ENCODE results near the gene LPCAT1.
"Not testable (repeated sequence)": the region's sequence is repeated elsewhere in the genome, so short reads cannot be mapped to it uniquely, and the experiment has no call there.

LPCAT1 gene

DNA sequence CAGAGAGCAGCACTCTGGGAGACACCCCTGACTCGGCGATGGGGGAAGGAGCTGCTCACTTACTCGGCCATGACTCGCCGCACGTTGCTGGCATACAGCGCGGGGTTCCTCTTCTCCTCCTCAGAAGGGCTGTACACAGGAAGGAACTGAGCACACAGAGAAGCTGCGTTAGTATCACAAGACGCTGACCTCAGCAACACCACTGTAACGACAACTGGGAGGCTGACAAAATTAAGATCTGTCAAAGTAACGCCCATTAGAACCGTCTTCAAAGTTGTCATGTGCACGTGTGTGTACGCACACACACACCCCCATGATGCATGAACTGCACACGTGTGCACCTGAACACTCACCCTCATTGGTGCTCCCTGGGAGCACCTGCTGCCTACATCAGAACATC is 46.4 kb downstream of the LPCAT1 start:
- DNase-seq: peak; percentile 83

DNA sequence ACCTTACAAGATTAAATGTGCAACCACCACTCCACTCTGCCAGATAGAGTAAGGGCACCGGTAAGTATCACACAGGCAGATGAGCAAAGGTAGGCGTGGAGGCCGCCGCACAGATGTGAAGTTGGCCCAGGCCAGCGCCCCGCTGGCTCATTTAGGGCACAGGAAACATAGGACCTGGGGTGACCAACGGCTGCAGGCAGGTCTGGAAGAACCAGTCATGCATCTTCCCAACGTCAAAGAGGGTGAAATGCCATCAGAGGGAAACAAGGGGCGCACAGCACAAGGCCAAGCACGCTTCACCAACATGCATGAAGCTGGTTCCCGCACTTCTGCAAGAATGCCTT is 46.8 kb downstream of the LPCAT1 start:
- no peak for DNase-seq

DNA sequence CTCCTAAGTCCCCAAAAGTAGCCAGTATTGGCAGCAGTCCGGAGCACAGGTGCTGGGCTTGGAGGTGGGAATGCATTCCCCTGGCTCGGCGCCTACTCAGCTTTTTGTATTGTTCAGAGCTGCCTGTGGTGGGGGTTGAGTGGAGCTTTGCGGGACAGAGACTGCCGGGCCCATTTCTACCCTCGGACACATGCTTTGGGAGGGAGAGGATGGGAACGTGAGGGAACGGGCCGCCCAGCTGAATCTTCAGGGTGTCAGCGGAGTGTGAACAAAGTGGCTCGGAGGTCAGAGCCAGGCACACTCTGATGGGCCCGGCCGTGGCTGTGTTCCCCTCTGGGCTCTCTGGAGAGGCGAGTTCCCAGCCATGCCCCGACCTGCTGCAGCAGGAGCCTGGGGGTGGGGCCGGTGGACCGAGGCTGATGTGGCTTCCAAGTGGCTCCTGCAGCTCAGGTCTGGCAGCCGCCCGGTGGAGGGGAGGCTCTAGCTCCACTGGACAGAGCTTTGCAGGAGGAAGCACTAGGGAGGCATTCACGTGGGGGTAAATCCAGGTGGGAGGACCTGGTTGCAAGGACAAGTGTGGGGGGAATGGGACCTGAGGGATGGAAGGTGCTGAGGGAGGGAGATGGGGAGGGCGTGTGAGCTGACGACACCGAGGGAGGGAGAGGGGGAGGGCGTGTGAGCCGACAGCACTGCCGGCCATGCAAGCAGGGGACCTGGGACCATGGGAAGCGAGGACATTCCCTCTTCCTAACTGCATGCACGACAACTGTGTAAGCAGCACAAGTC is 47.4 kb downstream of the LPCAT1 start:
- DNase-seq: no peak

DNA sequence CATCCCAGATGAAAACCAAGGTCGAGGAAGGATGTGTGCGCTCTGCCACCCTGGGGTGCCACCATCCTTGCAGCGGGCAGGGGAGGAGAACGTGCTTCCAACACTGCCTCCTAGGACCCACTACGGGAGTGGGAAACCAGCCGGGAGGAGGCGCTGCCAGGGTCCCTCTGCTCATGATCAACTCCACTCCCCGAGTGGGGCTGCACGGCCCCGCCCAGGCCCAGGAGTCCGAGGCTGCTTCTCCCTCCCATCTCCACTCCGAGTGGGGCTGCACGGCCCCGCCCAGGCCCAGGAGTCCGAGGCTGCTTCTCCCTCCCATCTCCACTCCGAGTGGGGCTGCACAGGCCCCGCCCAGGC is 48.2 kb downstream of the LPCAT1 start:
- DNase-seq: not testable (repeated sequence)

DNA sequence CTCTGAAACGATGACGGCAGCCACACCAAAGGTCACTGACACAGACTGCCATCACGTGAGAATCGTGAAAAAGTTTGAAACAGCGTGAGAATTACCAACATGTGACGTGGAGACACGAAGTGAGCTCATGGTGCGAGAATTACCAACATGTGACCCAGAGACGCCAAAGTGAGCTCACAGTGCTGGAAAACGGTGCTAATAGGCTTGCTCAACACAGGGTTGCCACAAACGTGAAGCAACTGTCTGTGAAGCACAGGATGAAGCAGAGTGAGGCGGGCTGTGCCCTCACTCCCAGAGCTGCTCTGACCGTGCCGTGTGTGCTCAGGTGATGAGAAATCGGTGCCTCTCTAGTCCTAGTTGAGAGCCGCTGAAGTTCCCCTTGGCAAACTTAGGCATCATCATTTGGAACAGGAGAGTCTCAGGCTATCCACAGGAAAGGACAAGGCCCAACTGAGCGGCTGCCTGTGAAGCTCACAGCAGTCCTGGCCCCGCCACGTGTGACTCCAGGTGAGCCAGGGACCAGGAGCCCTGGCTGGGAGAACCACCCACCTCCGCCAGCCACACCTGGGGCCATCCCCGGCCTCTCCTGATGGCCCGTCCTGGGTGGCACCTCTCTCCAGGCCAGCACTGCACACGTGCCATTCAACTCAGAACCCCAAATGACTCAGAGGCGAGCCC is 48.8 kb downstream of the LPCAT1 start:
- no peak for DNase-seq

DNA sequence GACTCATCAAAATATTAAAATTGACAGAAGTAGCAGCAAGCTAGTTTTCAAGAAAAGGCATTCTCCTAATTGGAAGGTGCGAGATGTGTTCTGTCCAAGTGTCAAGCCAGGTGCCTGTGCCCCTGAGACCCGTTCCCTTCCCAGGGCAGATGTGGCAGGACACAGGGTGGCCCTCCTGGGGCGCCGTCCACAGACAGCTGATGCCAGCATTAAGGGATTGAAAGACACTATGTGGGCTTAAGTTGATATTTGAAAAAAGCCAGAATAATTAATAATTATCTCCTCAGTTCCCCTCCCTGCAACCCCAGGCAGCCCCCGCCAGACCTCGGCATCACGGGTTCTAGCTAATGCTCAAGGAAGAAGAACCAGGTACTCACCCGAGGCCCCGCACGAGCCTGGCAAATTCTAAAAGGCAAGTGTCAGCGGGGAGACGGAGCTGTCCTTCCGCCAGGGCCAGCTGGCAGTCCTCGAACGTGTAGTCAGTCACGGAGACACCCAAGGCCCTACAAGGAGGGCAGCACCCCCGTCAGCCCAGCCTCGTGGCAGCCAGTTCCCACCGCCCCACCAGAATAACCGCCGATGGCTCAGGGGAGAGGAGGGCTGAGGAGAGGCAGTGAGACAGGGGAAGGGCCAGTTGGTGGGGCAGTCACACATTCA is 49.4 kb downstream of the LPCAT1 start:
- DNase-seq: no peak

DNA sequence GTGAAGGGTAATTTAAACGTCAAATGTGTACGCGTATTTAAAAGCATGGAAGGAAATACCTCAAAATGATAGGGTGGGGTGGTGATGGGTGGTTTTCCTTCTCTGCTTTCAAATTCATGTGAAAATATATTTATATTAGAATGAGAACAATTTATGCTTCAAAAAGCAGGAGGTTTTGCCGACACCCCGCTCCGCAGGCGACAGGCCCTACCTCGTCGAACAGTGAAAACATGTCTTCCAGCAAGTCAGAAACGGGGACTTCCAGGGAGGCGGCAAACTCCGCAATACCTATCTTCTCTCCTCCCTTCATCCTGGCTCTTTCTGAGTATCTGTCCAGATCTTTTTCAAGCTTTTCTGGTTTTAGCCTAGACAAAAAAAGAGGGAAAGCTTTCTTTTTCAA is 50.0 kb downstream of the LPCAT1 start:
- DNase-seq: no peak

DNA sequence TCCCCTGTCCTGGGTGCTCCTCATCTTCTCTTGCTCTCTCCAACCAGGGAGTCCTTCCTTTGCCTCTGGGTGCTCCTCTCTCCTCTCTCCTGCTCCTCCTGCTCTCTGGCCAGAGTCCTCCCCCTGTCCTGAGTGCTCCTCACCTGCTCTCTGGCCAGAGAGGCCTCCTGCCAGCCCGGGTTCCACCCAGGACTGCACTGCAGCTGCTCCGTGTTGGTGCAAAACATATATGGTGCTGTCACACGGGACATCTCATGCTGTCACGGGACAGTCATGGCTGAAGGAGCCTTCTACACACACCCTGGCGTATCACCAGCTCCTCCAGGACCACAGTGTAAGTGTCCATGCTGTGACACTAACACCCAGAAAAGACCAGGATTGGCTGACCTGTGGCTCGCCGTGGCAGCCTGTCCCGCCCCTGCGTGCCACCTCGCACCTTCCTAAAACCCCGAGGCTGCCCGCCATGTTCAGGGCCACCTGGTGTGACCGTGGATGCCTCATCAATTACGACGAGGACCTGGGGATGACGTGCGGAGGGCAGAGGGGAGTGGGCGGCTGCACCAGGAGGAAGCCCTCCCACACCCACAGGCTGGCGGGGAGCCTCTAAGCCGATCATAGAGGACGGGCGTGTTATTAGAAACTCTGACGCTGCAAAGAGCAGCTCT is 50.7 kb downstream of the LPCAT1 start:
- no peak for DNase-seq

DNA sequence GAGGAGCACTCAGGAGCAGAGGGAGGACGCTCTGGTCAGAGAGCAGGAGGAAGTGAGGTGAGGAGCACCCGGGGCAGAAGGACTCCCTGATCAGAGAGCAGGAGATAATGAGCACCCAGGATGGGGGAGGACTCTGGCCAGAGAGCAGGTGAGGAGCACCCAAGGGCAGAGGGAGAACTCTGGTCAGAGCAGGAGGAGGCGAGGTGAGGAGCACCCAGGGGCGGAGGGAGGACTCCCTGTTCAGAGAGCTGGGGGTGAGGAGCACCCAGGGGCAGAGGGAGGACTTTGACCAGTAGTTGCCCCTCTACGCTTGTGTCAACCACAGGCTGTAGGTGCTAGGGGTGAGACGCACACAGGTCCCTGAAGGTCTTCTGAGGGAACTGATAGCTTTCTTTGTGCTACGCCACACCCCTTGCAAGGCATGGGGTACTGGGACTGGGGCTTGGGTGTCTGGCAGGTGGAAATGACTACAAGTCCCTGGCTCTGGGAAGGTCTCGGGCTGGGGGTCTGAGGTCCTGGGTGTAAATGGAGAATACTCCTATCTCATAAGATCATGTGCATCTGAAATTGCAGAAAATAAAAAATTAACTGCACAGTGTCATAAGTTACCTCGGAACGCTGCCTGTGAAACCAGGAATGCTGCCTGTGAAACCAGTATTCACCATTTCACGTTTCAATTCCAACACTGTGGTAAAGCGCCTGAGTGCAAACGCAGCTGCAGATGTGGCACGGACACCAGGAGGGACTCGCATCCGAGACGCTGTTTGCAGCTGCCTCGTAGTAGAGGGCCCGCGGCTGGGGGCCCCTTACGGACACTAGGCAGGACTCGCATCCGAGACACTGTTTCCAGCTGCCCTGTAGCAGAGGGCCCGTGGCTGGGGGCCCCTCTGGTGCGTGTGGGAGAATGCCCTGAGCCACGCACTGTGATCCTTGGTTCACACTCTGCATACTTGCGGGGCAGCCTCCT is 51.5 kb downstream of the LPCAT1 start:
- no peak for DNase-seq

DNA sequence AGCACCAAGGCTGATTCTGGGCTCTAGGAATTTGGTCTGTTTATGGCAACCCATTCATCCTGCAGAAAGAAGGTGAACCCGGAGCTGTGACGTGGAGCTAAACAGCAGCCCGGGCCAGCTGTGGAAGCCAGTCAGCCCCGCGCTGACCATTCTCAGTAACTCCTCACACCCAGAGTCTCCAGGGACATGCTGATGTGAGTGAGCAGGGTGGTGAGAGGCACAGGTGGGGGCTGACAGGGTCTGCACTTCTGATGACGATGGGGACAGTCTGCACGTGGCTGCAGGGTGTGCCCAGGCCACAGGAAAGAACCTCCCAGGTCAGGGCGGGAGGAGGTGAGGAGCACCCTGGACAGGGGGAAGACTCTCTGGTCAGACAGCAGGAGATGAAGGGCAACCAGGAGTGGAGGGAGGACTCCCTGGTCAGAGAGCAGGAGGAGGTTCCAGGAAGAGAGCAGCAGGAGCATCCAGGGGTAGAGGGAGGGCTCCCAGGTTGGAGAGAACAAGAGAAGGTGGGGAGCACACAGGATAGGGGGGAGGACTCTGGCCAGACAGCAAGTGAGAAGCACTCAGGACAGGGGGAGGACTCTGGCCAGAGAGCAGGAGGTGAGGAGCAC is 52.4 kb downstream of the LPCAT1 start:
- no peak for DNase-seq

DNA sequence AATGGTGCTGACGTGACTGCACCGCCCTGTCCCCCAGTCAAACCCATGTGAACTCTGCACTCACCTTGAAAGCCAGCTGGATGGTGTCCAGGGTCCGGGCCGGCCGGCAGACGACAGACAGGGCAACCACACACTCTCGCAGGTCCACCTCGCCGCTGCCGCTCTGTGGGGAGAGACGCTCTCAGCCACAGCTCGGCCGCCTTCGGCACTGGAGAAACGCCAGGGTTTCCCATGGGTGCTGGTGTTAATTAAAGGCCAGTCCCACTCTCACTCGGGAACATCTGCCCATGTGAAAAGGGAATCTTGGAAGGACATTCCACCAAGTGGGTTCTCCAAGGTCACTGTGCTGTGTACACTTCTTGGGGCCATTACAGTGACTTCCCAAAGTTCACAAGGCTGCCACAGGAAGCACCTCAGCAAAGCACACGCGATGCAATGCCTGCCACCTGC is 53.0 kb downstream of the LPCAT1 start:
- DNase-seq: no peak

DNA sequence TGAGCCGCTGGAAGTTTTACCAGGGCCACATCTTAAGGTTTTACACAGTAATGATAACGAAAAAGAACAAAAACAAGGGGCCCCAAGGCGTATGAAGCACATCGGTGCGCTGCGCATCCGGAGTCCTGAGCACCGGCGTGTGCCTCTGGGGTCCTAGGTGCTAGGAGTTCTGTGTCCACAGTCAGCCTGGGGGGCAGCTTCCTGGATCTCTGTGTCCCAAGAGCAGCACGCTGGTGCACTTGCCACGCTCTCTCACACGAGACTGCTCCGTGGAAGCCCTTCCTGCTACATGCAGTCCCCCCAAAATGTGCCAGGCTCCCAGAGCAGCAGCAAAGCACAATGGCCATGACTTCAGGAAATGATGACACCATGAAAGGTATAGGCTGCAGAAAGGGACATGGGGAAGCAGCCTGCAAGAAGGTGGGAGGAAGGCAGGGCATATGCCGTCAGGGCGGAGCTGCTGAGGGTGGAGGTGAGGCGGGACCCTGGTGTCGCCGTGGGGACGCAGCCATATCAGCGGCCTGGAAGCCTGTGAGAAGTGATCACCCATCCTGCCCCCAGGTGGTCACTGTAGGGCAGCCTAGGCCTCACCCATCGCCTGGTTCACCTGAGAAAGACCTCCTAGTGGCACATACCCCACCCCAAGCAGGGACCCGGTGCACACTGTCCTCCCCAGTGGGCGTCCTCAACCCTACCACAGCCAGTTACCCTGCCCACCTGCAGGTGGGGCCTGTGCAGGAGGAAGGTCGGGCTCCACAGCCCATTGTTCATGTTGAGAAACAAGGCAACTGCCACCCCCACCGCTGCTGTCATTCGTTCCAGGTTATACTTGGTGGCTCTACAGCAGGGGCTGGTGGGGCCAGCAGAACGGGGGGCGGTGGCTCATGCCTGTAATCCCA is 54.9 kb downstream of the LPCAT1 start:
- no peak for DNase-seq

DNA sequence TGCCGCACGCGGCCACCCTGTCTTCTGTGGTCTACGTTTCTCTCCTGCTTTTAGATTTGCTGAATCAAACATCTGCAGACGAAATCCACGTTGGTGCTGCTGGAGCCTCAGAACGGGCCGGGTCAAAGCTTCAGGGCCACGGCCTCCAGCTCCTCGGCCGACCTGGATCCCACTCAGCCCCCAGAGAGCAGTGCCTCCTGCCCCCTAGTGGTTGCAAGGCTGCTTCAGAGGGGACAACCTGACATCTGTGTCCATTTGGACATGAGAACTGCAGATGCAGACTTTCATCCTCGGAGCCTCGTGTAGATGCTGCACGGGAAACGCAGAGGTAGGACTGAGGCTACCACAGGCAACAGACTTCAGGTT is 55.5 kb downstream of the LPCAT1 start:
- DNase-seq: no peak

DNA sequence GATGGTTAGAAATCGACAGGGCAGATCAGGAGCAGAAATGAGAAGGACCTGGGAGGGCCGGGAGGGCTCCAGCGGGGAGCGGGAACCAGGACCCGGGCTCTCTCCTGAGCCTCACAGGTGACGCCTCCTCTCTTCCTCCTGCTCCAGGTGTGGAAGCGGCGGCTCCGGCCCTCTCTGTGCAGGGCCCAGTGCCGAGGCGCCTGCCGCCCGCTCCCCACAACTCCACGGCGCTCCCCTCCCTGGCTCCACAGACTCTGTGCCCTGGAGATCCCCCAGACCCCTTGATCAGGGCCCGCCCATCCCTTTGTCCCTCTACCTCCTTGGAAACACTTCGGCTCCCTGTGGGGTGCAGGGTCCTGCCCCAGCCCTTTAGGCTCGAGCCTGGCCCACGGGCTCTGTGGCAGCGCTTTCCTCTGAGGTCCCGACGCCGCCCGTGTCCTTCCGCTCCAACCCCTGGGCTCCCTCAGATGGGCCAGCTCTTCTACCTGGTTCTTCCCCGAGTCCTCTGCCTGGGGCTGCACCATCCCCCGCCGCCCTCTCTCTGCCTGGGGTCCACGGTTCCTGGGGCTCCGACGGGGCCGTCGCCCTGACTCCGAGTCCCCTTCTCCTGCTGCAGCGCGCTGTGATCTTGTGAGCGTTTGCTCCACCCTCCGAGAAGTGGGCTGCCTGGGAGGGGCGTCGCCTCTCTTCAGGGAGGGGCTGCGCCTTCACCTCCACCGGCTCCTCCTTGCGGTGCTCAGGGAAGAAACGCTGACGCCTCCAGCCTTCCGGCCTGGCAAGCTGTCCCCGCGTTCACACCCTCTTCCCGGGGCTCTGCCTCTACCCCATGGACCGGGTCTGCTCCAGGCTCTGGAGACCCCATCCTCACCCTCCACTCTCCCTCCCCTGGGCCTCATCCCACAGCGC is 56.2 kb downstream of the LPCAT1 start:
- DNase-seq: no peak

DNA sequence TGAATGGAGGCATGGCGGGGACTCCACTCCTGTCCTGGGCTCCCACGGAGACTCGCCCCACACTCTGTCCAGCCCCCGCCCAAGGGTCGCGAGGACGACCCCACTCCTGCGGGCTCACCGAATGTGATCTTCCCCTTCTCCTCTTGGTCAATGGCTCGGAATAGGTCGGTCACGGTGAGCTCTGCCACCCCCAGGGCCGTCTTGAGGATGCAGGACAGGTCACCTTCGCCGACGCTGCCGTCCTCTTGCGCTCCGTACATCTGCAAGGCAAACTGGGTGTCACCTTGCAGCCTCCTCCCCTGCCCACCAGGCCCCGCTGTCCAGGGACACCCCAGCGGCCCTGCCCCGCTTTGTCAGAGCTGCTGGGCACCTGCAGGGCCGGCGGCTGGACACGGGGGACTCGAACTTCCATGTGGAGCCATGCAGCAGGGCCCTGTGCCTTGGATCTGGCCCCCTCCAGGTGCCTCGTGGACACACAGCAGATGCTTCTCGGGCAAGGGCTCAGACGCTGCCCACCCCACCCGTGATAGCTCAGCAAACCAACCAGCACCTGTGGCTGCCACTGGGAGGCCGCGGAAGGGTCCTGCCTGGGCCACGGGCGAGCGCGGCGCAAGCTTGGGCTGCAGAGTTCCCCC is 57.0 kb downstream of the LPCAT1 start:
- DNase-seq: no peak

DNA sequence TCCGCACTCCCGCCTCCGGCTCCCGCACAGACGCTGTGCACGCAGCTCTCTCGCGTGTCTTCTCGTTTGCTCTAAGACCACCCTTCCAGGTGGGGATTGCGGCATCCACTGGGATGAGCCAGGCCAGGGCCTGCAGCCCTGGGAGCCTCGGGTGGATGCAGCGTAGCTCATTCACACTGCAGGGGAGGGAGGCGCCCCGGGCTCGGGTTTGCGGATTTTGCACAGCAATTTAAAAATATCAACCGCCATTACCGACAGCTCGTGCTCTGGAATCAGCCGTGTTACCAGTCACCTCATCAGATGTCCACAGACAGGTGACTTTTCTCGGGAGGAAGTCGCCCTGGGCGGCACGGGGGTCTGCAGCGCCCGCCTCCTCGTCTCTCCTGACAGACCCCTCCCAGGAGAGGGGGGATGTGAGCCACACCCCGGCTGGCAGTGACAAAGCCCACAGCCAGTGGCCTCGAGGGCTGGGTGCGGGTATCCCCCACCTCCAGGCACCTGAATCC is 57.7 kb downstream of the LPCAT1 start:
- DNase-seq: no peak

DNA sequence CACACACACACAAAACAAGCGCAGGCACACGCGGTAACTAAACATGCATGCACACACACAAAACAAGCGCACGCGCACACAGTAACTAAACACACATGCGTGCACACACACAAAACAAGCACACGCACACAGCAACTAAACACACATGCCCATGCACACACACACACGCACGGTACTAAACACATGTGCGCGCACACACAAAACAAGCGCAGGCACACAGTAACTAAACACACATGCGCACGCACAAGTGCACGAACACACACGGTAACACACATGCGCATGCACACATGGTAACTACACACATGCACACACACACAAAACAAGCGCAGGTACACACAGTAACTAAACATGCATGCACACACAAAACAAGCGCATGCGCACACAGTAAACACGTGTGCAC is 58.6 kb downstream of the LPCAT1 start:
- DNase-seq: no peak

DNA sequence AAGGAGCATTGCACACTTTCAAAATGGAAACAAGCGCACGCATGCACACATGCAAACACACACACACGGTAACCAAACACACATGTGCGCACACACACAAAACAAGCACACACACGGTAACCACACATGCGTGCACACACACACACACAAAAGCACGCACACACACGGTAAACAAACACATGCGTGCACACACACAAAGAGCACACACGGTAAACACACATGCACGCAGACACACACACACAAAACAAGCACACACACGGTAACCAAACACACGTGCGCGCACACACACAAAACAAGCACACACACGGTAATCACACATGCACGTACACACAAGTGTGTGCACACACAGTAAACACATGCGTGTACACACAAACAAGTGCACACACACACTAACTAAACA is 59.2 kb downstream of the LPCAT1 start:
- DNase-seq: no peak

DNA sequence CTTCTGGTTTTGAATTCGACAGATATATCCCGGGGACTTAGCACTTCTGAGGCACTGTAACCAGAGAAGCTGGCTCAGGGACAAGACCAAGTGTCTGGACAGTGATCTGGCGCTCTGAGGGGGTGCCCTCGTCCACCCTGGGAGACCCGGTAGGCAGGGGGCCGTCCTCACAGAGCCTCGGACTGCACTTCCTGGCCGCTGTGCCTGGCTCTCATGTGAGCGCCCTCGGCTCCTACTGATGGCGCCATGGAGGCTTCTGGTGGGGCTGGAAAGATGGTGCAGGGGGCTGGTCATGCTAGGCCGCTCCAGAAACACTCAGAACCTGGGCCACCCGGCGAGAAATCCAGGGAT is 59.7 kb downstream of the LPCAT1 start:
- DNase-seq: no peak

Measured in MV-4-11 (cell line).